Measurements from ENCODE around the gene SLC12A8.

The SLC12A8 gene

DNA sequence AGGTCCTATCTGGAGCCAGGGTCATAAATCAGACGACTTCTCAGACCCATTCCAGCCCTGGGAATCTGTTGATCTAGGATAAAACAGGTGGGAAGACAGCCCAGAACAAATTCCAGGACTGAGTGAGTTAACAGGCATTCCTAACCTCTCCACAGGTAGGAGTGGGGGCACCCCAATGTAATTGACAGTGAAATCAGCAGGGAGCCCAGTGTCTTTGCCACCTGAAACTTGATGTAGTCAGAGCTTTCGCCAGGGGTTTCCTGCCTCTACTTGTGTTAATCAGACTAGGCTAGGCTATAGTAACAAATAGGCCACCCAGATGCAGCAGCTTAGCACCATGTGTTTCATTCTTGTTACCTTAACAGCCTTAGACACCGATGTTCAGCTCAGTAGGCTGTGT, 154.0 kb downstream of the SLC12A8 start:
- H3K4me1 ChIP-seq (ENCODE audit: insufficient read depth, low read length) = peaks cover 24% of the 10 kb centered on the region
- no peak overlapping the region for H3K9ac ChIP-seq (ENCODE audit: low read depth, low read length)
- H3K36me3 ChIP-seq (ENCODE audit: insufficient read depth, low read length) = no peaks in the 10 kb centered on the region
- H3K9me3 ChIP-seq (ENCODE audit: control insufficient read depth, insufficient read depth, low read length) = no peaks in the 10 kb centered on the region; the same call in 1 of the 2 replicates

GRCh38 chr3:125057186-125057850, 155.2 kb downstream of the SLC12A8 start:
- Histone ChIP-seq H3K36me3 (ENCODE audit: insufficient read depth, low read length) (no peaks in the 10 kb centered on the region), H3K9me3 (ENCODE audit: control insufficient read depth, insufficient read depth, low read length) (no peaks in the 10 kb centered on the region; the same call in 1 of the 2 replicates), H3K9ac (ENCODE audit: low read depth, low read length) (no peak overlapping the region), H3K4me1 (ENCODE audit: insufficient read depth, low read length) (peaks cover 27% of the 10 kb centered on the region)

DNA sequence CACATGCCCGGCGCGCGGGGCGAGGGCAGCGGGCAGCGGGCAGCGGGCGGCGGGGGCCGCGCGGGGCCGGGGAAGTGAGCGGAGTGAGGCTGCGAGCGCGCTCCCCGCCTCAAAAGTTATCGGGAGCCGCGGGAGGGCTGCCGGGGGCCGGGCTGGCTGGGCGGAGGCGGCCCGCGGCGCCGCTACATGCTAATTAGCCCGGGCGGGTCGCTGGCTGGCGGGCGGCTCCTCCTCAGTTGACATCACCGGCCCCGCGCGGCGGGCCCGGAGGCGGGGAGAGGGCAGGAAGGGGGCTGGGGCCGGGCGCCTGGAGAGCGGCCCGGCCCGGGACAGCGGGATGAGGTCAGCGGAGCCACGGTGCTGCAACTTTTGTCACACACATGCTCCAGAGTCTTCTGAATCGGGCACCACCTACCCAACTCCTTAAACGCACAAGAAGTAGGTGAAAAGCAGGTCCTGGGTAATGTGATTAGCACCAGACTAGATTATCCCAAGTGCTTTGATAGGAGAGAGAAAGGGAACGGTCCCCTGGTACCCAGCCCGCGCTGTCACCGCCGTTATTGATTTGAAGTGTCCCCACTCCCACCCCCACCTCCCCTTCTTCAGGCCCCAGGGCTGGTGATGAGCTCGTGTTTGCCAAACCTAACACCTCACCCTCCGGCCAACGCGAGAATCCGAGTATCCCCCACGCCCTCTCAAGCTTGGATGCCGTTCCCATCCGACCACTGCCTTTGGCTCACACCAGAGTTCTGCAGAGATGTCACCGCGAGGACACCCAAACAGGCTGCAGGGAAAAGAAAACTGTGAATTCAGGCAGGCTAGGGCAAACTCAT, 156.4 kb downstream of the SLC12A8 start, which contains the start of gene HEG1:
Gene HEG1, minus strand, starts transcription at position 85 of the 833 bp plus-strand sequence. CDS start 107 bp downstream, outside the sequence.
- Histone ChIP-seq H3K9me3 (ENCODE audit: control insufficient read depth, insufficient read depth, low read length) (no peaks in the 10 kb centered on the region; the same call in 1 of the 2 replicates), H3K36me3 (ENCODE audit: insufficient read depth, low read length) (no peaks in the 10 kb centered on the region), H3K9ac (ENCODE audit: low read depth, low read length) (peak within 1 kb of the TSS; percentile 84), H3K4me1 (ENCODE audit: insufficient read depth, low read length) (peaks cover 37% of the 10 kb centered on the region)

- H3K9ac ChIP-seq (ENCODE audit: low read depth, low read length) = peak overlapping the region; percentile 84
- no peaks in the 10 kb centered on the region for H3K36me3 ChIP-seq (ENCODE audit: insufficient read depth, low read length)
- no peaks in the 10 kb centered on the region; the same call in 1 of the 2 replicates for H3K9me3 ChIP-seq (ENCODE audit: control insufficient read depth, insufficient read depth, low read length)
- H3K4me1 ChIP-seq (ENCODE audit: insufficient read depth, low read length) = peaks cover 43% of the 10 kb centered on the region
Observed at GRCh38 chr3:125055331-125055912, 157.1 kb downstream of the SLC12A8 start.

DNA sequence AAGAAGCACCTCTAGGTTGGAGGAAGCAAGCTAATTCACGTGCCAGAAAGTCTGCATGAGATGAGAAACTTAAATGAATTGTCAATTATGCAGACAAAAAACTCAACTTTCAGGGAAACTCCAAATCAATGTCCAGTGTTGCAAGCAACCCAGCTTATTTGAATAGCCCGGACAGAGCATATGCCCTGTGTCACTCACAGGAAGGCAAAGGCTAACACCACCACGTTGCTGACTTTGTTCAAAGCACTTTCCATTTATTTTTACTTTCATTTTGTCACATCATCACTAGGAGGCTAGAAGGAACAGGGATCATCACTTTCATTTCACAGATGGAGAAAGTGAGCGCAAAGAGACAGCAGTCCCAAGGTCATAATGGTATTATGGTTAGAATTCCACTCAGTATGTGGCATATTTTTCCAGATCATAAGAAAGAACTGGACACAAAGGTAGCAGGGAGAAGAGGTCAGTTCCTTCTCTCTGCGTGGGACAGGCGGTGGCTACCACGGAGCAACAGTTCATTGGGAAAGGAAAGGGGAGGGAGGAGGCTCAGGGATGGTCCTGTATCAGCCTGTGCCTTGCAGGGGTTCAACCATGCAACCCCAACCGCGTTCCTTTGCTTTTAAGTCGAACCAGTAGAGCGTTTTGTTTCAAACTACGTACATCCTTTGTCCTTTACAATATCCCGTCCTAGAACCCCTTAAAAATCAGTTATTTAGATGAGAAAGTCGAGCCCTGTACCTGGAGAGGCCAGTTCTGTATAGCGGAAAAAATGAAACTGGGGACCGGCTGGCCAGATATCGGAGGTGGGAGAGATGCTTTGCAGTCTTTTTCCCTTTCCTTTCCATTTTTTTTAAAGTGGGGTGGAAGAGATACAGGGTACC, 157.9 kb downstream of the SLC12A8 start:
- Histone ChIP-seq H3K9me3 (ENCODE audit: control insufficient read depth, insufficient read depth, low read length) (no peaks in the 10 kb centered on the region; the same call in 1 of the 2 replicates), H3K4me1 (ENCODE audit: insufficient read depth, low read length) (peaks cover 45% of the 10 kb centered on the region), H3K36me3 (ENCODE audit: insufficient read depth, low read length) (no peaks in the 10 kb centered on the region), H3K9ac (ENCODE audit: low read depth, low read length) (peak overlapping the region; percentile 84)

GRCh38 chr3:125054062-125054448, 158.5 kb downstream of the SLC12A8 start:
- no peaks in the 10 kb centered on the region for H3K36me3 ChIP-seq (ENCODE audit: insufficient read depth, low read length)
- peak overlapping the region; percentile 84; the same call in 1 of the 2 replicates for H3K9ac ChIP-seq (ENCODE audit: low read depth, low read length)
- H3K9me3 ChIP-seq (ENCODE audit: control insufficient read depth, insufficient read depth, low read length) = no peaks in the 10 kb centered on the region; the same call in 1 of the 2 replicates
- H3K4me1 ChIP-seq (ENCODE audit: insufficient read depth, low read length) = peaks cover 42% of the 10 kb centered on the region

- peaks cover 37% of the 10 kb centered on the region for H3K4me1 ChIP-seq (ENCODE audit: insufficient read depth, low read length)
Observed at GRCh38 chr3:125053304-125053699, 159.2 kb downstream of the SLC12A8 start.

GRCh38 chr3:125052624-125053303, 159.8 kb downstream of the SLC12A8 start:
- Histone ChIP-seq H3K9ac (ENCODE audit: low read depth, low read length) (no peak overlapping the region), H3K9me3 (ENCODE audit: control insufficient read depth, insufficient read depth, low read length) (no peaks in the 10 kb centered on the region), H3K4me1 (ENCODE audit: insufficient read depth, low read length) (peaks cover 37% of the 10 kb centered on the region), H3K36me3 (ENCODE audit: insufficient read depth, low read length) (no peaks in the 10 kb centered on the region)

More at GRCh38 chr3:125053304-125053699, 159.2 kb downstream of the SLC12A8 start:
- H3K9me3 ChIP-seq (ENCODE audit: control insufficient read depth, insufficient read depth, low read length) = no peaks in the 10 kb centered on the region
- H3K36me3 ChIP-seq (ENCODE audit: insufficient read depth, low read length) = no peaks in the 10 kb centered on the region
- H3K9ac ChIP-seq (ENCODE audit: low read depth, low read length) = no peak overlapping the region

- peaks cover 37% of the 10 kb centered on the region for H3K4me1 ChIP-seq (ENCODE audit: insufficient read depth, low read length)
- H3K9ac ChIP-seq (ENCODE audit: low read depth, low read length) = no peak overlapping the region
- H3K36me3 ChIP-seq (ENCODE audit: insufficient read depth, low read length) = no peaks in the 10 kb centered on the region
- no peaks in the 10 kb centered on the region for H3K9me3 ChIP-seq (ENCODE audit: control insufficient read depth, insufficient read depth, low read length)
Observed at GRCh38 chr3:125051715-125052581, 160.6 kb downstream of the SLC12A8 start.

DNA sequence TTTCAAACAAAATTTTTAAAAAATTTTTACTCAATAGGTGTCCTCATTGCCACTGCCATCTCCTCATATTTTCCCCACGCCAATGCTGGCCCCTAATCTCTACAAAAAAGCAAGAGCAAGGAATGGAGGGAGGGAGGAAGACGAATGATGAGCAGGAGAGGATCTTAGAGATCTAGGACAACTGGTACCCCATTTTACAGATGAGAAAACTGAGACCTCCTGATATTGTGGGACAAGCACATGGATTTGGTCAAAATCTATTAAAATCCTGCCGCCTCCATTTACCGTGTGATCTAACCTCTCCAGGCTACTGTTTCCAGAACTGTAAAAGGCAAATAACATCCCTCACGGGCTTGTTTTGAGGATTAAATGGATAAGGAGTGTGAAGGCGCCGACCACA, 161.3 kb downstream of the SLC12A8 start:
- peaks cover 37% of the 10 kb centered on the region for H3K4me1 ChIP-seq (ENCODE audit: insufficient read depth, low read length)
- H3K9ac ChIP-seq (ENCODE audit: low read depth, low read length) = no peak overlapping the region
- H3K9me3 ChIP-seq (ENCODE audit: control insufficient read depth, insufficient read depth, low read length) = no peaks in the 10 kb centered on the region
- no peaks in the 10 kb centered on the region for H3K36me3 ChIP-seq (ENCODE audit: insufficient read depth, low read length)

DNA sequence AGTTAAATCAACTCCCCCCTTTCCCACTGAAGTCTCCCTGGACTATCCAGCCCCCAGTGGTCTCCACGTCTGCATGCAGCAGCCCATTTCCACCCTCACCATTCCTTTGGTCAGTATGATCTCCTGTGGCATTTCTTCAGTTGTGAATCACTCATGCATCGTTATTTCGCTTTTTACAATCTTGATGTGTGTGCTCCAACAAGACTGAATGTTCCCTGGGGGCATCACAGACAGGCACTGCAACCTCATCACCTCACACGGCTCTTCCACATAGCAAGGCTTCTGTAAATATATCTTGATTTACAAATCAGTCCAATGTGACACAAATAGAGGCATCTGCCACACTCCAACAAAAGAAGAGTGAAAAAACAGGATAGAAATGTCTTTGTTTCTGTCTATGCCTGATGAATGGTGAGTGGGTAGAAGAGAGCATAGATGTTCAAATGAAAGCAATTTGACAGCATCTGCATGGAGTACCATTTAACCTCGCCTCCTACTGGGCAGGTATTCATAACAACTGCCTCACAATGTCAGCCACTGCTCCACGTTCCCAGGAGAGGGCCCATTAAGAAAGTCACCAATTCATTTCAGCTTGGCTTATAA, 162.0 kb downstream of the SLC12A8 start:
- no peaks in the 10 kb centered on the region for H3K9me3 ChIP-seq (ENCODE audit: control insufficient read depth, insufficient read depth, low read length)

DNA sequence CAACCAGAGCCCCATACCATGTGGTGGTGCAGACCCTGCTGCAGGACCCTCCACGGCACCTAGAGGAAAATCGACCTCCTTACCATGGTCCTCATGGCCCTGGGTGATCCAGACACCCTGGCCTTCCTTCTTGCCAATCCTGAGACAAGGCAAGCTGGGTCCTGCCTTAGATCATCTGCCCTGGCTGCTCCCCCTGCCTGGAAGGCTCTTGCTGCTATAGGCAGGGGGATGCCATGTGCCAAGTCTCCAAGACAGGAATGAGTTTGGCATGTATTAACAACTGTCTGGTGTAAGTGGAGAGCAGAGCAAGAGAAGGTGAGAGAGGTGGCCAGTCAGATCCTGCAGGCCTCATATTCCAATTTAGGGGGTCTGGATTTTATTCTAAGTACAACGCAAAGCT, 164.3 kb downstream of the SLC12A8 start:
- Histone ChIP-seq H3K9me3 (ENCODE audit: control insufficient read depth, insufficient read depth, low read length) (no peaks in the 10 kb centered on the region), H3K36me3 (ENCODE audit: insufficient read depth, low read length) (no peaks in the 10 kb centered on the region), H3K9ac (ENCODE audit: low read depth, low read length) (no peak overlapping the region), H3K4me1 (ENCODE audit: insufficient read depth, low read length) (peaks cover 35% of the 10 kb centered on the region)

More for the DNA sequence above, 162.0 kb downstream of the SLC12A8 start:
- Histone ChIP-seq H3K36me3 (ENCODE audit: insufficient read depth, low read length) (no peaks in the 10 kb centered on the region), H3K9ac (ENCODE audit: low read depth, low read length) (no peak overlapping the region), H3K4me1 (ENCODE audit: insufficient read depth, low read length) (peaks cover 40% of the 10 kb centered on the region)

Measured in ES-I3 (cell line).